Stimulated activated CD8-positive, alpha-beta memory T cell treated with anti-CD3 and anti-CD28 coated beads, Interleukin-15, amount 100 ng/mL, for 48 hours (primary cell): Measurements from ENCODE around the gene ANKRD36.
"Not testable (repeated sequence)": the region's sequence is repeated elsewhere in the genome, so short reads cannot be mapped to it uniquely, and the experiment has no call there.

Experiments
- DNase-seq, 2 donors: peaks; one replicate each; pipeline ENCODE4 v3.0.0-alpha.2; 2020; ENCODE audit warnings: low read depth in 2 of 2

Gene ANKRD36

DNA sequence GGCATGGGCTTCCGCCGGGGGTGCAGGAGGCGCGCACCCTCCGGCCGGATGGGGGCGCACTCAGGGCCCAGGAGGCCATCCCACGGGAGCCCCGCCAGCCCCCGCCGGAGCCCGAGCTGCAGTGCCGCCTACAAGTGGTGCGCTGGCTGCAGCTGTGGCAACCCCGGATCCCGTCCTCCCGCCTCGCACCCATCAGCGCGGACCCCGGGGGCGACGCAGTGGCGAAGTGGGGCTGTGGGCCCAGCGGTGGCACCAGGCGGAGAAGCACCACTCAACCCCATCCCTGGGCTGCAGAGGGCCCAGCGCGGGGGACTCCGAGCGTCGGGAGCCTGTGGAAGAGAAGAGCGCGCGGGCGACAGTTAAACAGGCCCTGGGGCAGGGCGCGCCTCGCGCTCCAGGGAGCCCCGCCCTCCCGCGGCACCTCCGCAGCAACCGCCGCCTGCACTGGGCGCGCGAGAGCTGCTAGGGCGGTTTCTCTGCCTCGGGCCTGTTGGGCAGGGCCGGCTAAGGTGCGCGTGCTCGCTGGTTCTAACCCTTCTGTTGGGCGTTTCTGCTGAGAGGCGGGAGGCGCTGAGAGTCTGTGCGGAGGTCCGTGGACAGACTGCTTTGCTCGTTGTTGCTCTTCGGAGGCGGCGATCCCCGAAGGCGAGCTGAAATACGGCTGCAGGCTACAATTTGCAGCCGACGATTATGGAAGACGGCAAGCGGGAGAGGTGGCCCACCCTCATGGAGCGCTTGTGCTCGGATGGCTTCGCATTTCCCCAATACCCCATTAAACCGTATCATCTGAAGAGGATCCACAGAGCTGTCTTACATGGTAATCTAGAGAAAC, at the start of gene ANKRD36:
TSS of gene ANKRD36 (plus strand) at position 104 of the 832 bp plus-strand sequence. CDS start at position 691, 587 bp downstream.
- DNase-seq = peak; percentile 82 to 83

DNA sequence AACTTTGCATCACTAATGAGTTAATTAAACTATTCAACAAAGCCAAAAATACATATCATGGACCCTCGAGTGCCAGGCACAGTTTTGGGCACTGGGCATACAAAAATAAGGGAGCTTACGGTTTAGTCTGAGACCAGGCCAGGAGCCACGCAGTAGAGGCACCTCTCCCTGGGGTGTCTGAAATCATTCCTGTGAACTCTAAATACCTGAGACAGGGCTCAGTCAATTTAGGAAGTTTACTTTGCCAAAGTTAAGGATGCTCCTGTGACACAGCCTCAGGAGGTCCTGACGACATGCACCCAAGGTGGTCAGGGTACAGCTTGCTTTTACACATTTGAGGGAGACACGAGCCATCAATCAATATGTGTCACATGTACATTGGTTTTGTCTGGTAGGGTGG, 46.9 kb upstream of the ANKRD36 start:
- not testable (repeated sequence) for DNase-seq

DNA sequence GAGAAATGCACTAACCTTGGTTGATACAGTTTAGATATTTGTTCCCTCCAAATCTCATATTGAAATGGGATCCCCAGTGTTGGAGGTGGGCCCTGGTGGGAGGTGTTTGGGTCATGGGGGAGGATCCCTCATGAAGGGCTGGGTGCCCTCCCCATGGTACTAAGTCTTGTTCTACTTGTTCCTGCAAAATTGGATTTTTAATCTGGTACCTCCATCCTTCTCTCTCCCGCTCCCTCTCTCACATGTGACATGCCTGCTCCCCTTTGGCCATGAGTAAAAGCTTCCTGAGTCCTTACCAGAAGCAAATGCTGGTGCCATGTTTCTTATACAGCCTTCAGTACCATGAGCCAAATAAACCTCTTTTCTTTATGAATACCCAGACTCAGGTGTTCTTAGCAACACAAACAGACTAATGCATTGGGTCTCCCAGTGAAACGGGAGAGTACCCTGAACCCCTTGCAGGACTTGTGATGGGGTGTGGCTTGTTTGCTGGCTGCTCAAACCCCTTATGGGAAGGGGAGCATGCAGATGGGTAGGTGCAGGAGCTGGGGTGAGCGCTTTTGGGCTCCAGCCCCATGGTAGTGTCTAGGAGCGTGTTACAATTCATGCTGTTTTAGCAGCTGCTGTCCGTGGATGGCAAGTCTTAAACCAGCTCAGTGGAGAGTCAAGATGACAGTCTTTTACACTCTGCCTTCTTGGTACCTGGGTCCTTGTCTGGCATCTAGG, 45.5 kb upstream of the ANKRD36 start:
- DNase-seq = no peak

DNA sequence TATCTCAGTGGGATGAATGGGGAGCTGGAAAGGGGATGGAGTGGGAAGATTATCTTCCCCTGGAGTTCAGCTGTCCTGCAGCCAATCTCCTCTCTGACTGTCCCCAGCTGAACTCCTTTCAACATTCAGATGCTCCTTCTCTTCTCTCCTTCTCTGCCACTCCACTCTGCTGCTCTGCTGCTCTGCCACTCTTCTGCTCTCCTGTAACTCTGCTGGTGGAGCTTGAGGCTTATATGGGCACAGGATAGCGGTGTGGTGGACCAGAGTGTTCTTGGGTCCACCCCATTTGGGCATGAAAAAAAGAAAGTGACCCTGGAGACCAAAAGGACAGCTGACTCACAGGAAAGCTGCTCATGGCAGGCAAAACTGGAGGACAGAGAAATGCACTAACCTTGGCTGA, 44.9 kb upstream of the ANKRD36 start:
- DNase-seq = no peak

DNA sequence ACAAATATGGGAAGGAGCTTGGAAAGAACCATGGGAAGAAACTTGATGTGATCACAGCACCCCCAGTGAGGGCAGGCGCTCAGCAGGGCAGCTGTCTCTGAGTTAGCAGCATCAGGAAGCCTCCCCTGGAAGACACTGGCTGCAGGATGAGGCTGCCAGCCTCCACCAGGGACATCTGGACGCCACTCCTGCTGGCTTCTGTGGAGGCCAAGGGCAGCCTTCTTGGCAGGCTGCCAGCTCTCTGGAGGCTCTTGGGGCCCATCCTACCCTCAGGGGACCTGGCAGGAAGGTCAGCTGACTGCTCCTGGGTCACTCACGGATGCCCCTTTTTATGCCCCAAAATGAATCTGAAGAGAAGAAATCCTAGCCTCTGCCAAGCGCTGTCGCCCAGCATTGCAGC, 44.2 kb upstream of the ANKRD36 start:
- DNase-seq = not testable (repeated sequence)

DNA sequence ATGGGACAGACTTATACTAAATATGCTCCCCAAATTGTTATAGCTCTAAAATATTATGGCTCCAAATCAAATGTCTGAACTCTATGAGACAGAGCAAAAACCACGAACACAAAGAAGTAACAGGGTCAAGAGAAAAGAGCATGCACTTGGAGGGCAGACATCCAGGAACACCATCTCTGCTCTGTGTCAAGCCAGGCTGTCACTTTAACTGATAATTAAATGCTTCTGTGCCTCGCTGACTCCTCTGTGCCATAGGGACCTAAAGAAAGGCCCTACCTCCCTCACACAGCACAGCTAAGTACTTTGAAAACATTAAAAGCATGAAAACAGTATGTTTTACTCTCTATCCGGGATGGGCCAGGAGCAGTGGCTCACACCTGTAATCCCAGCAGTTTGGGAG, 42.0 kb upstream of the ANKRD36 start:
- DNase-seq = not testable (repeated sequence)

DNA sequence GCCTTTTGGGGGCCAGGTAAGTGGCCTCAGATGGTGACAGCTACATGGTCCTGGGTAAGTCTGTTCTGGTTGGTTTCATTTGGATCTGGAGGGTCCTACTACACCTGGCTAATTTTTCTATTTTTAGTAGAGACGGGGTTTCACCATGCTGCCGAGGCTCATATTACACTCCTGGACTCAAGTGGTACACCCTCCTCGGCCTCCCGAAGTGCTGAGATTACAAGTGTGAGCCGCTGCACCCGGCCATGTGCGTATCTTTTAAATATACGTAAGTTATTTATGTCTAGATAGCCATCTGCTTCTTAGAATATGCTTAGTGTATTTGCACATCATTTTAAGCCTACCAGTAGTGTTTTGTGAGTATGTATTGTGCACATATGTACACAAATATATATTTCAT, 35.7 kb upstream of the ANKRD36 start:
- DNase-seq = not testable (repeated sequence)

DNA sequence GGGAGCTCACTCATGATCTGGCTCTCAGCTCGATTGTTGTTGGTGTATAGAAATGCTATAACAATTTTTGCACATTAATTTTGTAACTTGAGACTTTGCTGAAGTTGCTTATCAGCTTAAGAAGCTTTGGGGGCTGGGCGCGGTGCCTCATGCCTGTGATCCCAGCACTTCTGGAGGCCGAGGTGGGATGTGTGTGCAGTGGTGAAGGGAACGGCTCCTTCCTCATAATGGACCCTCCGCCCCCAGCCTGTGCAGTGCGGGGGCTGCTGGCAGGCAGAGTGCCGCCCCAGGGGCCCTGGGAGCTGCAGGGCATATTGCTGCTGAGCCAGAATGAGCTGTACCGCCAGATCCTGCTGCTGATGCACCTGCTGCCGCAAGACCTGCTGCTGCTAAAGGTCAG, 32.1 kb upstream of the ANKRD36 start:
- not testable (repeated sequence) for DNase-seq

DNA sequence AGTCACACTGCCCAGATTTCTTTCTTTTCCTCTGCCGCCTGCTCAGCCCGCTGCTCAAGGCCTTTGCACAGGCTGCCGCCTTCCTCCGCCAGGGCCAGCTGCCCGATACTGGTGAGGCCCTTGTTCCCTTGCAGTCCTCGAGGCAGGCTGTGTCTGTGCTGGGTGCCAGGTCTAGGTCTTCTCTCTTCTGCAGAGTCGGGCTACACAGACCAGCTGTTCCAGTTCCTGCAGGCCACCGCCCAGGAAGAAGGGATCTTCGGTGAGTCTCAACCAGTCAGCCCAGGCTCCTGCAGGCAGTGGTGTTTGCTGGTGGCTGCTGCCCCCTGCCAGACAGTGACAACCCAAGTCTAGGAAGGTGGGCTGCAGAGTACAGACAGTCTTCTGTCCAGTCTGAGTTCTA, 30.7 kb upstream of the ANKRD36 start:
- not testable (repeated sequence) for DNase-seq

DNA sequence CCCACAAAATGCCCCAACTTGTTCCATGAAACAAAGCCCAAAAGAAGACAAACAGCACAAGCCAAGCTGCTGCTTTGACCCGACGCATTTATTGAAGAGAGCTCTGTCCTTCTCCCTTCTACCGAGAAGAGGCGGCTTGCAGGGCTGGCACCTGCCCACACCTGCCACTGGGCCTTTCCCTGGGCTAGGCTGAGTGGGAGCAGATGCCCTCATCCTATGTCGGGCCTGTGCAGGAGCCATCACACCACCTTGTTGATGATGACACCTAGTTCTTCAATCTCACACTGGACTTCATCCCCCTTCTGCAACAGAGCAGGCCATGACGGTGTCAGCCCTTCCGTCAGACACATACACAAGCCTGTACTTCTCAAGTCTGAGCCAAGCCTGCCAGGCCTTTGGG, 29.4 kb upstream of the ANKRD36 start:
- DNase-seq = not testable (repeated sequence)

DNA sequence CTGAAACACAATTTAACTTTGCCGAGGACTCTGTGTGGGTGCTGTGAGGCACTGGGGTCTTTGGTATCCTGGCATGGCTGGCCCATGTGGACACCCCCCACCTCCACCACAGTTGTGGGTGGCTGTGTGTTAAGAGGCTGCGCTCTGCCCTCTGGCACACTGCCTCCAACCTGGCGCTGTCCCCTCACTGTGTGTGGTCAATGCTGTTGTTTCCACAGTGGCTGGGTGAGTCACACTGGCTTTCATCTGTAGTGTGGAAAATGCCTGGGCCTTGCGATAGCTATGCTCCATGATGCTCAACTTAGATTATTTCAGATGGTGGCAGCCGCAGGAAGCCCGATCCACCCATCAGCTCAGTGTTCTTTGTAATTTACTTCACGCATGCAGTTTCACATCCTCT, 27.9 kb upstream of the ANKRD36 start:
- not testable (repeated sequence) for DNase-seq

DNA sequence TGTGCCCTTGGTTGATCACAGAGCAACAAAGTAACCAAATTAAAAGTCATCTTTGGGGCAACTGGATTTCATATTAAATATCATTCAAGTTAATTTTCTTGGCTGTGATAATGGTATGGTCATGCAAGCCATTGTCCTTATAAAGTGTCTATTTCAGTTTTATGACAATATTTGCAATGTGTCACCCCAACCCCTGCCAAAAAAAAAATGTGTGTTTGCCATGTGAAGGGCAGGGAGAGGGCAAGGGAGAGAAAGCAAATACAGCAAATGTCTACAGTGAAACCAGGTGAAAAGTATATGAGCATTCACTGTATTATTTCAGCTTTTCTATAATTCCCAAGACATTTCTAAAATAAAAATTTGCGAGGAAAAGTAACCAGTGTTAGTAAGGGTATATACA, 24.2 kb upstream of the ANKRD36 start:
- DNase-seq = not testable (repeated sequence)

DNA sequence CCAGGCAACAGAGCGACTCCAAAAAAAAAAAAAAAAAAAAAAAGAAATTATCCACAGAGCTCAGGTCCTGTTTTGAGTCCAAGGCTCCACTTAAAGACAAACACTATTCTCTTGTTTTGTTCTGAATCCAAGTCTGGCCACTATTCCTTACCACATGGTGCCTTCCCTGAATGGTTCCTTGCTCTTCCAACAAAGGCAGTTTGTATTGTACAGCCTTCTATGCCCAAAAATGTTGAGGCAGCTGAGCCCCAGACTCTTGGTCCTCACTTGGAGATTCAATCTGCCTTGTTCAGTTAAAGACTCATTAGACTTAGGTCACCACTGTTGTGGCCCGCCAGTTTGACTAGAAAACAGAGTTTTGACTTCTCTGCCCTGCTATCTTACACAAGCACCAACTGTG, 20.0 kb upstream of the ANKRD36 start:
- DNase-seq = not testable (repeated sequence)

DNA sequence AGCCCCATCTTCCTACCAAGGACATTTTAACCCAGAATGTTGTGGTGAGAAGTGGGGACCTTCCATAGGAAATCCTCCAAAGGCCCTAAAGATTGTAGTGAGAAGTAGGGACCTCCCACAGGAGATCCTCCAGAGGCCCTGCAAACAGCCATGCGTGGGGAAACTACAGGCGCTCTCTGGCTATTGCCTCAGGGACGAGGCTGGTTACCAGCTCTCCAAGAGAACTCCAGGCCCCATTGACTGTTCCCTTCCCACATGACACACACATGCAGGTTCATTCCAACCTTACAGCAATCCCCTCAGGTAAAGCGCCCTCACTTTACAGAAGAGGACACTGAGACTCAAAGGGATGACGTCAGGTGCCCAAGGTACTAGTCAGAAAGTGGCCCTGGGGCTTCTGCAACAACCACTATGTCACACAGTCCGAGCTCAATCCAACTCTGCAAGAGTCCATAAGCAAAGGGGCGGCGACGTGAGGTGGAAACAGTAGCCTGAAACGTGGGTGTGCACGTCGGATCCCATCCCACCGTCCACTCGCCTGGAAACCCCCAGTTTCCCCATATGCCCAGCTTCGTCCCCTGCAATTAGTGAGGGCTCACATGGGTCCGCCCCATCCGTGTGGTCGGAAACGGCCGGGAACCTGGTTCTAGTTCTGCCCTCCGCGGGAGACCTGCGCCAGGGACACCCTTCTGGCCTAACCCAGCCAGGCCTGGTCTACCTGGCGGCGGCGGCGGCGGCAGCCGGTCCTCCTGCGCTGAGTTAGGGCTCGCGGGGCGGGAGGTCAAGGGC, 18.8 kb upstream of the ANKRD36 start:
- not testable (repeated sequence) for DNase-seq

DNA sequence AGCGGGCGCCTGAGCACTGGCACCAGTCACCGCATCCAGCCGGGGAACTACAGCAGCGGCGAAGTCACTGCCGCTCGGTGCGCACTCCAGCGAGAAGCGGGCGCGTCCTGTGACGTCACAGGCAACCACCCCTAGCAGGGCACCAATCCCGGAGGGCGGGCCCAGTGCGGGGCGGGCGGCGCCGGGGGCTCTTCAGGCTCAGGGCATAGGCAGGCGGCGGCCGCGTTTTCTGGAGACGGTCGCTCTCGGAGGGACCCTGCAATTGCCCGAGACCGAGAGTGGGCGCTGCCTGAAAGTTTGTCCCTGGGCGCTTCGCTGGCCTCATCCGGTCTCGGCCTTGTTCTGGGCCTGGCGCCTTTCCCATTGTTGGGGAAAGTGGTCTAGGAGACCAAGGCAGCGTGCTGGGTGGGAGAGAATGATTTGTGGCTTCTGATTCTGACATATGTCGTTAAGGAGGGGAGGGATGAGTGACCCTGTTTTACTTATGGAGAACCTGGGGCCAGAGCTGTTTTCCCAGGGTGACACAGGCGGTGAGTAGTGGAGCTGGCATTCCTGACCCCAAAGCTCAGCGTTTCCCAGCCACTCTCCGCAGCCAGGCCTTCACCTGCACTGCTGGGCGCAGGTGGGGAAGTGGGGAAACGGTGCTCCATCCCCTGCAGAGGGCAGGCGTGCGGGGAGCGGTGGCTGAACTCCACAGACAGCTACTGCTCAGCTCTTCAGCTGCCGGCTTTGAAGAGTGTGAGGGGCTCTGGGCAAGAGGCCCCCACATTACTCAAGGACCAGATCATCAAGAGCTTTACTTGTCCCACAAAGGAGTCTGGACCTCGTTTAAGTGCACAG, 18.0 kb upstream of the ANKRD36 start, which contains the start of gene FAHD2B:
TSS of gene FAHD2B (minus strand) at position 111 of the 840 bp plus-strand sequence. CDS start 3,176 bp downstream, outside the sequence.
- peak; percentile 74 to 76 for DNase-seq

DNA sequence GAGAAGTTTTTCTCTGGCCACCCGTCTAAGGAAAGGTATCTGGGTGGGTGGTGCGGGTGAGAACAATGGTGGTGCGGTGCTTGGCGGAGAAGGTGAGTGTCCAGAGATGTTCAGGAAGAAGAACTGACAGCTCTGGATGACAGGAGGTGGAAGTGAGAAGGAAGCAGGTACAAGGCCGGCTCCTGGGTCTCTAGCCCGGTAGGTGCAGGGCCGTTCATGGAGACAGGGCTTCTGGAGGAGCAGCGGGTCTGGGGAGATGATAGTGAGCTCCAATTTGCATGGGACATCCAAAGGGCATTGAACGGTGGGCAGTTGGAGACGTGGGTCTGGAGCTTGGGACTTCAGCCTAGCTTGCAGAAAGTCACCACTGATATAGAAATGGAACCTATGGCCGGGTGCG, 17.3 kb upstream of the ANKRD36 start:
- DNase-seq = no peak

DNA sequence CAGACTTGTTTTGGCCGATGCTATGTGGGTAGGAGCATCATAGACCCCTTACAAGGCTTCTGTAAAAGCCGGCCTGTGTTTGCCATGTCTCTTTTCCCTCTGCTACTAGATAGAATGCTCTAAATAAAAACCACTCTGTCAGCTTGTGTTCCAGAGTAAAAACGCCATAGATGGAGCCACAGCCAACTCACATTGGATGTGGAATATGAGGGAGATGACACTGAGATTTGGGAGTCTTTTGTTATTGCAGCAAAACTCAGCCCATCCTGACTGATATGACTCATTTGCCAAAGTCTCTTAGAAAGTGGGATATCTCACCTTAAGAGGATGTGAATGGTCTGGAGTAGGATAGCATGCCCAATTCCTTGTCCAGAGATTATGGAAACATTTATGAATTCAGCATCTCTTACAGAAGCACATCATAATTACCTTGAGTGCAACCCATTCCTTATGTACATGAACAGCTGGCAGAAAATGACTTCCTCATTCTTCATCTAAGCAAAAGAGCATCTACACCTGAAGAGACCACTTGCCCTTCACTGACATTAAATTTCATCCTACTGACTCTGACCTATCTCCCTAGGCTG, 14.1 kb upstream of the ANKRD36 start:
- not testable (repeated sequence) for DNase-seq

DNA sequence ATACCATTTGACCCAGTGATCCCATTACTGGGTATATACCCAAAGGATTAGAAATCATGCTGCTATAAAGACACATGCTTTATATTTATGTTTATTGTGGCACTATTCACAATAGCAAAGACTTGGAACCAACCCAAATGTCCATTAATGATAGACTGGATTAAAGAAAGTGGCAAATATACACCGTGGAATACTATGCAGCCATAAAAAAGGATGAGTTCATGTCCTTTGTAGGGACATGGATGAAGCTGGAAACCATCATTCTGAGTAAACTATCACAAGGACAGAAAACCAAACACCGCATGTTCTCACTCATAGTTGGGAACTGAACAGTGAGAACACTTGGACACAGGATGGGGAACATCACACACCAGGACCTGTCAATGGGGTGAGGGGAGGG, 6.1 kb upstream of the ANKRD36 start:
- DNase-seq = not testable (repeated sequence)

DNA sequence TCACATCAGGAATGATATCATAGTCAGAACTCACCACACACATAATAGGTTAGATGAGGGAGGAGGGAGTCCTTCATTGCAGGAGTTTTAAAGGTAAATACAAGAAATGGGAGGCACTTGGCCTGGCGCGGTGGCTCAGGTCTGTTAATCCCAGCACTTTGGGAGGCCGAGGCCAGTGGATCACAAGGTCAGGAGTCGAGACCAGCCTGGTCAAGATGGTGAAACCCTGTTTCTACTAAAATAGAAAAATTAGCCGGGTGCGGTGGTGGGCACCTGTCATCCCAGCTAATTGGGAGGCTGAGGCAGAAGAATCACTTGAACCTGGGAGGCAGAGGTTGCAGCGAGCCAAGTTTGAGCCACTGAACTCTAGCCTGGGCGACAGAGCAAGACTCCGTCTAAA, 1.7 kb upstream of the ANKRD36 start:
- not testable (repeated sequence) for DNase-seq

DNA sequence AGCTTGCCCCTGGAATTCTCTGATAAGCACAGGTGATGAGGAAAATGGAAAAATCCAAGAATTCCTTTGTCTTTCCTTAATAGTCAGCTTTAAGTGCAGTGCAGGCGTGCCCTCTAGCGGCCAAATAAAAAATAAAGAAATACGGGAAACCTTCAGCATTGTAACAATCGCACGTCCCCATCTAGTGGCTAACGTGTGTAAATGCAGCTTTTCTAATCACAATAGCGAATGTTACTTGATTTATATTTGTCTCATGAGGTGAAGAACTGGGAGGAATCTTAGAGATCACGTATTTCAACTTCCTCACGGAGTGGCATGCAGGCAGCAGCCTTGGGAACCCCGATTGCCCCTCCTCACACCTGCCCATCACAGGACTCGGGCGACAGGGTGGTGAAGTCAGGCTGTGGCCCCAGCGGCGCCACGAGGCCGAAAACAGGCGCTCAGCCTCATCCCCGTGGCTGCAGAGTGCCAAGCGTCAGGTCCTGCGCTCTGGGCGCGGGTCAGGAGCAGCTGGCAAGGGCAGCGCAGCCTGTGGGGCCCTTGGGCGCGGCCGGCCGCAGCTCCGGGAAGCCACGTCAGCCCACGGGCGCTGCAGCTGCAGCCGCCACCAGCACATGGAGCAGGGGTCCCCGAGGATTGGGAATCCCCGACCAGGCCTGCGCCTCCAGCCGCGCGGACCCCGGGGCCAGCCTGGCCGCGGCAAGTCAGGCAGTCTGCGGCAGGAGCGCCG, 468 bp upstream of the ANKRD36 start:
- DNase-seq = peak; percentile 17 to 20
